IMR-90 (cell line): Measurements from ENCODE around the gene WDR70. TPM values are rescaled to one million over a fixed set of nuclear protein-coding genes. Genes with fewer than 3 reads are reported as not detected.

ENCODE experiments used
- ATAC-seq: fragments of 200-7000 bp; cut with Tn5 transposase; 2 replicates; pipeline ENCODE4 v1.9.1; 2020; ENCODE audit warnings: low read depth, mild to moderate bottlenecking, moderate library complexity
- BruUV-seq: library from RNA; stranded (reverse); fragments of 400-500 nt; replicated peaks from 2 replicates; lab custom pipeline; 2021; lab: Mats Ljungman, UMichigan
- CTCF ChIA-PET: fragments of 300-600 bp; formaldehyde crosslinking; extraction: SDS; loops from one replicate; lab custom pipeline; 2021; ENCODE audit warnings: antibody characterized with exemption; lab: Yijun Ruan, JAX
- POLR2A ChIA-PET: fragments of 300-600 bp; sonication (Branson Sonifier 250); formaldehyde crosslinking; loops from one replicate; lab custom pipeline; 2022; ENCODE audit warnings: antibody characterized with exemption; ENCODE audit not compliant: unreplicated experiment; lab: Charles Lee
- DNase-seq: peaks from one replicate; pipeline ENCODE4 v3.0.0; 2013
- H2AFZ ChIP-seq: replicated peaks from 2 replicates; pipeline ENCODE3; 2013; ENCODE audit warnings: low read length, mild to moderate bottlenecking; ENCODE audit not compliant: poor library complexity
- H2AK5ac ChIP-seq: 2 replicates; pipeline ENCODE4 v1.6.1; 2013; ENCODE audit warnings: low read depth, low read length, inconsistent platforms
- H2AK9ac ChIP-seq: replicated peaks from 2 replicates; pipeline ENCODE3; 2013; ENCODE audit warnings: mild to moderate bottlenecking, low read depth, low read length, moderate library complexity; ENCODE audit not compliant: poor library complexity
- H2BK120ac ChIP-seq: 2 replicates; pipeline ENCODE4 v1.6.1; 2013; ENCODE audit warnings: low read depth, low read length, inconsistent platforms
- H2BK15ac ChIP-seq: 3 replicates; pipeline ENCODE4 v1.6.1; 2013; ENCODE audit warnings: low read depth, low read length, inconsistent platforms
- H2BK20ac ChIP-seq: 2 replicates; pipeline ENCODE4 v1.6.1; 2013; ENCODE audit warnings: low read depth, mild to moderate bottlenecking, inconsistent platforms, low read length, moderate library complexity
- H2BK5ac ChIP-seq: 2 replicates; pipeline ENCODE4 v1.6.1; 2013; ENCODE audit warnings: mild to moderate bottlenecking, low read depth, low read length, inconsistent platforms; ENCODE audit not compliant: poor library complexity, severe bottlenecking
- H3K14ac ChIP-seq: replicated peaks from 2 replicates; pipeline ENCODE4 v1.6.1; 2013; ENCODE audit warnings: low read depth, low read length, inconsistent platforms
- H3K18ac ChIP-seq: 2 replicates; pipeline ENCODE4 v1.6.1; 2013; ENCODE audit warnings: low read depth, low read length, control low read depth
- H3K23ac ChIP-seq: 2 replicates; pipeline ENCODE4 v1.6.1; 2013; ENCODE audit warnings: low read depth, low read length, inconsistent platforms
- H3K27ac ChIP-seq: 2 replicates; pipeline ENCODE4 v1.5.1; 2013; ENCODE audit warnings: mild to moderate bottlenecking, control low read depth, low read length; ENCODE audit not compliant: insufficient read depth
- H3K27me3 ChIP-seq: 2 replicates; pipeline ENCODE4 v1.6.1; 2013; ENCODE audit warnings: low read length; ENCODE audit not compliant: control insufficient read depth, insufficient read depth
- H3K36me3 ChIP-seq: 2 replicates; pipeline ENCODE4 v1.6.1; 2013; ENCODE audit warnings: low read length, mixed read lengths; ENCODE audit not compliant: control insufficient read depth, insufficient read depth
- H3K4ac ChIP-seq: 2 replicates; pipeline ENCODE4 v1.6.1; 2013; ENCODE audit warnings: low read depth, low read length, inconsistent platforms
- H3K4me1 ChIP-seq: 2 replicates; pipeline ENCODE4 v1.6.1; 2013; ENCODE audit warnings: low read length, mixed read lengths; ENCODE audit not compliant: control insufficient read depth, insufficient read depth
- H3K4me2 ChIP-seq: 2 replicates; pipeline ENCODE4 v1.6.1; 2013; ENCODE audit warnings: low read depth, mild to moderate bottlenecking, control low read depth, low read length, moderate library complexity
- H3K4me3 ChIP-seq: 2 replicates; pipeline ENCODE4 v1.5.1; 2013; ENCODE audit warnings: low read depth, mild to moderate bottlenecking, control low read depth, low read length, moderate library complexity; ENCODE audit not compliant: insufficient read depth
- H3K56ac ChIP-seq: 2 replicates; pipeline ENCODE4 v1.6.1; 2013; ENCODE audit warnings: low read length, inconsistent platforms; ENCODE audit not compliant: insufficient read depth; ENCODE audit errors: extremely low read depth
- H3K79me1 ChIP-seq, 2 experiments: 2 replicates each; pipeline ENCODE4 v1.6.1; 2013; ENCODE audit warnings: low read length in 2 of 2, inconsistent platforms in 1 of 2, low read depth in 1 of 2
- H3K9ac ChIP-seq: 2 replicates; pipeline ENCODE4 v1.6.1; 2013; ENCODE audit warnings: low read depth, low read length, control low read depth
- H3K9me1 ChIP-seq: 2 replicates; pipeline ENCODE4 v1.6.1; 2013; ENCODE audit warnings: low read length, inconsistent platforms; ENCODE audit not compliant: insufficient read depth
- H3K9me3 ChIP-seq: 2 replicates; pipeline ENCODE4 v1.6.1; 2013; ENCODE audit warnings: low read length; ENCODE audit not compliant: control insufficient read depth, insufficient read depth
- H4K20me1 ChIP-seq: 2 replicates; pipeline ENCODE4 v1.6.1; 2013; ENCODE audit warnings: low read length, inconsistent platforms; ENCODE audit not compliant: insufficient read depth
- H4K5ac ChIP-seq: 2 replicates; pipeline ENCODE4 v1.6.1; 2013; ENCODE audit warnings: mild to moderate bottlenecking, low read depth, low read length, control low read depth
- H4K8ac ChIP-seq, 2 experiments: 2 replicates each; pipeline ENCODE4 v1.6.1; 2013; ENCODE audit warnings: low read depth in 2 of 2, low read length in 2 of 2, control low read depth in 1 of 2, inconsistent platforms in 1 of 2
- H4K91ac ChIP-seq: 2 replicates; pipeline ENCODE4 v1.6.1; 2013; ENCODE audit warnings: low read depth, low read length, inconsistent platforms; ENCODE audit not compliant: insufficient read depth
- BHLHE40 ChIP-seq: fragments of 150-350 bp; IDR thresholded peaks from 2 replicates; pipeline ENCODE4 v1.6.1; 2016; ENCODE audit warnings: mild to moderate bottlenecking, low read depth, low read length
- CEBPB ChIP-seq: IDR thresholded peaks from 2 replicates; pipeline ENCODE4 v1.6.1; 2012; ENCODE audit warnings: low read depth, low read length, improper control_type of control experiment
- CTCF ChIP-seq: conservative IDR thresholded peaks from 2 replicates; pipeline ENCODE4 v1.5.1; 2012; ENCODE audit warnings: mild to moderate bottlenecking, low read depth, low read length, improper control_type of control experiment
- ELK1 ChIP-seq: fragments of 150-350 bp; IDR thresholded peaks from 2 replicates; pipeline ENCODE4 v1.6.1; 2016; ENCODE audit warnings: low read depth, mild to moderate bottlenecking, low read length, moderate library complexity, borderline replicate concordance
- MAFK ChIP-seq: IDR thresholded peaks from 2 replicates; pipeline ENCODE4 v1.6.1; 2012; ENCODE audit warnings: low read depth, low read length, improper control_type of control experiment
- NFE2L2 ChIP-seq: fragments of 150-350 bp; IDR thresholded peaks from 2 replicates; pipeline ENCODE4 v1.6.1; 2016; ENCODE audit warnings: low read depth, mild to moderate bottlenecking, low read length
- POLR2A ChIP-seq: IDR thresholded peaks from 2 replicates; pipeline ENCODE4 v1.6.1; 2012; ENCODE audit warnings: mild to moderate bottlenecking, low read depth, low read length
- RAD21 ChIP-seq: IDR thresholded peaks from 2 replicates; pipeline ENCODE4 v1.6.1; 2012; ENCODE audit warnings: low read length, improper control_type of control experiment
- RCOR1 ChIP-seq: IDR thresholded peaks from 2 replicates; pipeline ENCODE4 v1.6.1; 2012; ENCODE audit warnings: mild to moderate bottlenecking, low read length, improper control_type of control experiment; ENCODE audit not compliant: insufficient replicate concordance
- RFX5 ChIP-seq: IDR thresholded peaks from 2 replicates; pipeline ENCODE4 v1.8.0; 2012; ENCODE audit warnings: low read depth, mild to moderate bottlenecking, low read length, moderate library complexity
- SMC3 ChIP-seq: fragments of 150-350 bp; IDR thresholded peaks from 2 replicates; pipeline ENCODE4 v1.6.1; 2016; ENCODE audit warnings: low read depth, mild to moderate bottlenecking, antibody characterized with exemption, low read length, moderate library complexity
- USF2 ChIP-seq: fragments of 150-350 bp; IDR thresholded peaks from 2 replicates; pipeline ENCODE4 v1.6.1; 2017; ENCODE audit warnings: mild to moderate bottlenecking, antibody characterized with exemption, low read length, low read depth
- WGBS, 2 experiments: methylation state at CpG; one replicate each; pipeline versions ENCODE4 v1.1.5 to v1.1.7; 2013; ENCODE audit warnings: missing lambda C conversion rate in 2 of 2; ENCODE audit not compliant: insufficient read length in 1 of 2; ENCODE audit errors: extremely low coverage in 2 of 2; 5-methylcytosine and 5-hydroxymethylcytosine counted together
- dilution Hi-C: fragments of 300-500 bp; cut with HindIII; formaldehyde crosslinking; loops from one replicate; pipeline ENCODE4 v1.14.3; 2018; ENCODE audit warnings: low sequenced_read_pairs; ENCODE audit not compliant: unreplicated experiment
- in situ Hi-C: fragments of 300-500 bp; cut with MboI; formaldehyde crosslinking; loops from 3 replicates; pipeline ENCODE4 v1.14.3; 2019; ENCODE audit warnings: low sequenced_read_pairs, inconsistent platforms, mixed read lengths
- intact Hi-C: fragments of 100-400 bp; cut with micrococcal nuclease; formaldehyde crosslinking; loops from 2 replicates; pipeline ENCODE4 v1.10.0; 2022
- polyA plus RNA-seq, 3 experiments: library from polyadenylated mRNA; depleted of rRNA; stranded (reverse); fragments of >200 nt; gene quantifications; 2 replicates each; pipeline ENCODE4 v1.2.3, GENCODE V29; 2012; ENCODE audit warnings: low replicate concordance in 1 of 3
- total RNA-seq: library from RNA; depleted of rRNA; stranded (reverse); fragments of >200 nt; gene quantifications from 2 replicates; pipeline ENCODE4 v1.2.3, GENCODE V29; 2012

WDR70 gene
- total and polyA plus RNA-seq, 2 of the 4 experiments (the other 2 are of a cell fraction) = 16.7 to 29.9 TPM

- Histone ChIP-seq H3K23ac (no peak overlapping the region), H3K4me1 (peaks cover 16% of the 10 kb centered on the region), H3K4me2 (no peak overlapping the region), H3K4me3 (no peak overlapping the region), H2AK9ac (no peak overlapping the region), H3K4ac (no peak overlapping the region), H3K79me1 (no peaks in the 10 kb centered on the region), H3K9ac (no peak overlapping the region), H2AFZ (no peak overlapping the region), H2BK15ac (no peak overlapping the region), H2BK20ac (no peak overlapping the region), H3K18ac (no peak overlapping the region), H3K27ac (no peak overlapping the region), H3K27me3 (no peaks in the 10 kb centered on the region), H3K36me3 (no peaks in the 10 kb centered on the region), H4K91ac (no peak overlapping the region), H3K9me3 (no peaks in the 10 kb centered on the region), H2AK5ac (no peak overlapping the region), H3K14ac (no peak overlapping the region), H4K5ac (no peak overlapping the region), H4K20me1 (peaks cover 6% of the 10 kb centered on the region), H4K8ac (no peak overlapping the region), H2BK5ac (no peak overlapping the region), H3K56ac (no peak overlapping the region), H3K9me1 (peaks cover 6% of the 10 kb centered on the region), H2BK120ac (no peak overlapping the region)
- intact Hi-C loops (no loop called here), dilution Hi-C loops (no loop called here), in situ Hi-C loops (no loop called here)
- POLR2A ChIA-PET = interaction anchor here (0.5 to 0.6 kb wide), 2 partner anchors 69 to 430 kb away, joined by 3 to 4 read pairs; no protein-coding TSS in a partner anchor
- no TSS peak for BruUV-seq
- CTCF ChIA-PET = no interaction called here
- DNase-seq (no peak), ATAC-seq (no peak)
- TF ChIP-seq CEBPB (no peak), BHLHE40 (no peak), RAD21 (no peak), ELK1 (no peak), USF2 (no peak), RCOR1 (no peak), CTCF (no peak), RFX5 (no peak), POLR2A (no peak), NFE2L2 (no peak), SMC3 (no peak), MAFK (no peak)
- WGBS, 2 experiments = no CpG with 5 or more reads among the region's 3 CpGs
Observed at GRCh38 chr5:37767251-37767650, 388.1 kb downstream of the WDR70 start.
